Measurements from ENCODE around the gene CCR4.

DNA sequence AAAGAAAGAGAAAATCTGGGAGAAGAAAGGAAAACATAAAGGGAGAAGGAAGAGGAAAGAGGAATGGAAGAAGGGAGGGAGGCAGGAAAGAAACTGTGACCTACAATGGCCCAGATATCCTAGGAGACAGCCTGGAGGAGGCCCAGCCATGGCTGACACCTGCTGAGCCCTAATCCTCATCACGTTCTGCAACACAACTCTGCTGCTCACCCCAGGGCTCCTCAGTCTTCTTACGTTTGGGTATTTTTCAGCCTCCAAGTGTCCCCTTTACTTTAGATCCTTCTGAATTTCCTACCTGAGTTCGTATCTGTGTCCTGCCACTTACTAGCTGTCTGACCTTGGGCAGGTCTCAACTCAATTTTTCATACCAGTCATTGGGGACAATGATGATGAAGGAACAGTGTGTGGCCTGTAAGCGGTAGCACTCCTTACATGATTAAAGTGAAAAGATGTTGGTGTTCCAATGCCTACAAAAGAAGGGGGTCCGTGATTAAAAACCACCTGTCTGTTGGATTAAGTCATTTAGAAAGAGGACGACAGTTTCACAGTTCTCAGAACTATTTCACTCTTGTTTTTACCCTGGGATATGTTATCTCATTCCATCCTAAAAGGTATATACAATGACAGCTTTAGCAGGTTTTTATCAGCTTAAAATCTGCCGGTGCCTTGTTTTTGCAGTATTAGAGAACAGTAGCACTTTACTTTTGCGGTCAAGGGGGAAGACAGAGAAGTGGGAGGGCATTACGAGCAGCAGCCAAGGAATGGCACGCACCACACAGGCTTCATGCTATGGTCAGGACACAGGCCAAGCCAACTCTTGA is 47.4 kb downstream of the CCR4 start:
- TF ChIP-seq, protein P1, sequence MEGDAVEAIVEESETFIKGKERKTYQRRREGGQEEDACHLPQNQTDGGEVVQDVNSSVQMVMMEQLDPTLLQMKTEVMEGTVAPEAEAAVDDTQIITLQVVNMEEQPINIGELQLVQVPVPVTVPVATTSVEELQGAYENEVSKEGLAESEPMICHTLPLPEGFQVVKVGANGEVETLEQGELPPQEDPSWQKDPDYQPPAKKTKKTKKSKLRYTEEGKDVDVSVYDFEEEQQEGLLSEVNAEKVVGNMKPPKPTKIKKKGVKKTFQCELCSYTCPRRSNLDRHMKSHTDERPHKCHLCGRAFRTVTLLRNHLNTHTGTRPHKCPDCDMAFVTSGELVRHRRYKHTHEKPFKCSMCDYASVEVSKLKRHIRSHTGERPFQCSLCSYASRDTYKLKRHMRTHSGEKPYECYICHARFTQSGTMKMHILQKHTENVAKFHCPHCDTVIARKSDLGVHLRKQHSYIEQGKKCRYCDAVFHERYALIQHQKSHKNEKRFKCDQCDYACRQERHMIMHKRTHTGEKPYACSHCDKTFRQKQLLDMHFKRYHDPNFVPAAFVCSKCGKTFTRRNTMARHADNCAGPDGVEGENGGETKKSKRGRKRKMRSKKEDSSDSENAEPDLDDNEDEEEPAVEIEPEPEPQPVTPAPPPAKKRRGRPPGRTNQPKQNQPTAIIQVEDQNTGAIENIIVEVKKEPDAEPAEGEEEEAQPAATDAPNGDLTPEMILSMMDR (IDR thresholded peaks at IDR 0.05): no peak
- no peak for TF ChIP-seq POLR2A (IDR thresholded peaks at IDR 0.05)

Data from thyroid gland (tissue), 4 donors.